Measurements from ENCODE around the gene MDN1.
"Not testable (repeated sequence)": the region's sequence is repeated elsewhere in the genome, so short reads cannot be mapped to it uniquely, and the experiment has no call there.

DNA sequence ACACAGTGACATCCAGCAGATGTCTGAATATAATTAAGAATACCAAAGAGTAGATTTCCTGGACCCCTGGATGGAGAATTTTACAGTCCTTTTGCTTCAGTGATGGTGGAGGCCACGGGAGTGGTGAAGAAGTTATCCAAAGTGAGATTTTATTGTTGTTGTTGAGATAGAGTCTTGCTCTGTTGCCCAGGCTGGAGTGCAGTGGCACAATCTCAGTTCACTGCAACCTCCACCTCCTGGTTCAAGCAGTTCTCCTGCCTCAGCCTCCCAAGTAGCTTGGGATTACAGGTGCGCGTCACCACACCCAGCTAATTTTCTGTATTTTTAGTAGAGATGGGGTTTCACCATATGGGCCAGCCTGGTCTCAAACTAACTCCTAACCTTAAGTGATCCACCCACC, 178.0 kb downstream of the MDN1 start:
- TF ChIP-seq, protein P1, sequence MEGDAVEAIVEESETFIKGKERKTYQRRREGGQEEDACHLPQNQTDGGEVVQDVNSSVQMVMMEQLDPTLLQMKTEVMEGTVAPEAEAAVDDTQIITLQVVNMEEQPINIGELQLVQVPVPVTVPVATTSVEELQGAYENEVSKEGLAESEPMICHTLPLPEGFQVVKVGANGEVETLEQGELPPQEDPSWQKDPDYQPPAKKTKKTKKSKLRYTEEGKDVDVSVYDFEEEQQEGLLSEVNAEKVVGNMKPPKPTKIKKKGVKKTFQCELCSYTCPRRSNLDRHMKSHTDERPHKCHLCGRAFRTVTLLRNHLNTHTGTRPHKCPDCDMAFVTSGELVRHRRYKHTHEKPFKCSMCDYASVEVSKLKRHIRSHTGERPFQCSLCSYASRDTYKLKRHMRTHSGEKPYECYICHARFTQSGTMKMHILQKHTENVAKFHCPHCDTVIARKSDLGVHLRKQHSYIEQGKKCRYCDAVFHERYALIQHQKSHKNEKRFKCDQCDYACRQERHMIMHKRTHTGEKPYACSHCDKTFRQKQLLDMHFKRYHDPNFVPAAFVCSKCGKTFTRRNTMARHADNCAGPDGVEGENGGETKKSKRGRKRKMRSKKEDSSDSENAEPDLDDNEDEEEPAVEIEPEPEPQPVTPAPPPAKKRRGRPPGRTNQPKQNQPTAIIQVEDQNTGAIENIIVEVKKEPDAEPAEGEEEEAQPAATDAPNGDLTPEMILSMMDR (IDR thresholded peaks at IDR 0.05 in 8 of 11, conservative IDR thresholded peaks at IDR 0.05 in 3 of 11): not testable (repeated sequence)
- TF ChIP-seq POLR2A, POLR2AphosphoS5 (IDR thresholded peaks at IDR 0.05): not testable (repeated sequence)
